HCT116 (cell line): ENCODE results near the gene FAM20C. TPM values are rescaled to one million over a fixed set of nuclear protein-coding genes. Genes with fewer than 3 reads are reported as not detected.

Experiments
- ATAC-seq: fragments of 200-7000 bp; cut with Tn5 transposase; 2 replicates; pipeline ENCODE4 v1.9.1; 2020; ENCODE audit warnings: mild to moderate bottlenecking, moderate library complexity
- BruUV-seq: library from RNA; stranded (reverse); fragments of 400-500 nt; replicated peaks from 2 replicates; lab custom pipeline; 2021; lab: Mats Ljungman, UMichigan
- CTCF ChIA-PET: fragments of 300-600 bp; sonication (Branson Sonifier 250); formaldehyde crosslinking; loops from one replicate; lab custom pipeline; 2021; ENCODE audit warnings: antibody characterized with exemption; lab: Charles Lee
- POLR2A ChIA-PET: fragments of 300-600, 350-600 bp; sonication (Branson Sonifier 250); formaldehyde crosslinking; loops from one replicate; lab custom pipeline; 2021; ENCODE audit warnings: antibody characterized with exemption; lab: Charles Lee
- RAD21 ChIA-PET, 2 experiments: fragments of 300-600 bp; sonication (Branson Sonifier 250); formaldehyde crosslinking; loops; one replicate each; lab custom pipeline; 2023; ENCODE audit warnings: low total read pairs in 2 of 2; ENCODE audit not compliant: uncharacterized antibody in 2 of 2, unreplicated experiment in 2 of 2, low non-redundant PET in 1 of 2; lab: Charles Lee
- DNase-seq: peaks from one replicate; pipeline ENCODE4 v3.0.0-alpha.2; 2010; ENCODE audit warnings: low read depth, low spot score
- H2AFZ ChIP-seq: fragments of 200-600 bp; shearing (Covaris generic), sonication (generic); 2 replicates; pipeline ENCODE4 v1.6.1; 2017; ENCODE audit warnings: low read depth, mixed run types, mixed read lengths, antibody characterized with exemption, low read length; ENCODE audit not compliant: poor library complexity, severe bottlenecking
- H3K27ac ChIP-seq: 2 replicates; pipeline ENCODE4 v1.5.1; 2012; ENCODE audit warnings: low read depth, low read length
- H3K27me3 ChIP-seq: fragments of 200-600 bp; sonication (generic); 2 replicates; pipeline ENCODE4 v1.6.1; 2016; ENCODE audit warnings: mixed run types, low read length, mixed read lengths; ENCODE audit not compliant: insufficient read depth
- H3K36me3 ChIP-seq, 2 experiments: fragments of 200-500 bp in 1 of 2; fragments of 200-600 bp in 1 of 2; sonication (Bioruptor generic) in 1 of 2; sonication (generic) in 1 of 2; 2 replicates each; pipeline versions ENCODE4 v1.5.1 to v1.6.1; 2014 to 2016; ENCODE audit warnings: low read length in 2 of 2, inconsistent platforms in 1 of 2, mixed read lengths in 1 of 2, mixed run types in 1 of 2; ENCODE audit not compliant: insufficient read depth in 2 of 2, control insufficient read depth in 1 of 2
- H3K4me1 ChIP-seq, 2 experiments: fragments of 200-600 bp in 1 of 2; sonication (generic) in 1 of 2; 2 replicates each; pipeline versions ENCODE4 v1.5.1 to v1.6.1; 2012 to 2017; ENCODE audit warnings: low read length in 2 of 2, inconsistent platforms in 1 of 2, mild to moderate bottlenecking in 1 of 2, mixed read lengths in 1 of 2, mixed run types in 1 of 2, moderate library complexity in 1 of 2; ENCODE audit not compliant: insufficient read depth in 2 of 2, control insufficient read depth in 1 of 2
- H3K4me2 ChIP-seq: fragments of 200-600 bp; sonication (generic); 2 replicates; pipeline ENCODE4 v1.6.1; 2017; ENCODE audit warnings: mixed run types, low read length, mixed read lengths
- H3K4me3 ChIP-seq, 2 experiments: fragments of 200-600 bp in 1 of 2; sonication (generic) in 1 of 2; replicated peaks in 1 of 2; 2 replicates each; pipeline ENCODE4 v1.5.1; 2011 to 2016; ENCODE audit warnings: low read length in 2 of 2, control low read depth in 1 of 2, low read depth in 1 of 2, mild to moderate bottlenecking in 1 of 2, mixed read lengths in 1 of 2, mixed run types in 1 of 2
- H3K79me2 ChIP-seq: fragments of 200-600 bp; sonication (generic); 2 replicates; pipeline ENCODE4 v1.6.1; 2017; ENCODE audit warnings: mild to moderate bottlenecking, mixed run types, low read length, moderate library complexity, mixed read lengths; ENCODE audit not compliant: insufficient read depth
- H3K9ac ChIP-seq: fragments of 200-600 bp; sonication (generic); 2 replicates; pipeline ENCODE4 v1.6.1; 2016; ENCODE audit warnings: low read length, mixed read lengths
- H3K9me2 ChIP-seq: fragments of 200-600 bp; sonication (generic), shearing (Covaris generic); 2 replicates; pipeline ENCODE4 v1.6.1; 2017; ENCODE audit warnings: mixed run types, mild to moderate bottlenecking, moderate library complexity; ENCODE audit not compliant: insufficient read depth
- H3K9me3 ChIP-seq, 2 experiments: fragments of 200-500 bp in 1 of 2; fragments of 200-600 bp in 1 of 2; sonication (Bioruptor generic) in 1 of 2; sonication (generic) in 1 of 2; 2 replicates each; pipeline ENCODE4 v1.6.1; 2014 to 2017; ENCODE audit warnings: low read length in 2 of 2, mixed read lengths in 2 of 2, inconsistent platforms in 1 of 2, low read depth in 1 of 2, mild to moderate bottlenecking in 1 of 2, mixed run types in 1 of 2, moderate library complexity in 1 of 2; ENCODE audit not compliant: control insufficient read depth in 1 of 2, insufficient read depth in 1 of 2
- H4K20me1 ChIP-seq: fragments of 200-600 bp; sonication (generic), shearing (Covaris generic); 2 replicates; pipeline ENCODE4 v1.6.1; 2017; ENCODE audit warnings: mixed run types, mild to moderate bottlenecking, moderate library complexity; ENCODE audit not compliant: insufficient read depth
- CBX3 ChIP-seq: IDR thresholded peaks from 2 replicates; pipeline ENCODE4 v1.6.1; 2012; ENCODE audit warnings: low read depth
- CEBPB ChIP-seq: IDR thresholded peaks from 2 replicates; pipeline ENCODE4 v1.6.1; 2012; ENCODE audit warnings: low read depth
- ELF1 ChIP-seq: IDR thresholded peaks from 2 replicates; pipeline ENCODE4 v1.6.1; 2012; ENCODE audit warnings: low read depth, borderline replicate concordance
- FOSL1 ChIP-seq: IDR thresholded peaks from 2 replicates; pipeline ENCODE4 v1.6.1; 2012; ENCODE audit warnings: low read depth
- JUND ChIP-seq: IDR thresholded peaks from 2 replicates; pipeline ENCODE4 v1.6.1; 2012
- POLR2AphosphoS5 ChIP-seq: IDR thresholded peaks from 2 replicates; pipeline ENCODE4 v1.6.1; 2011; ENCODE audit warnings: mild to moderate bottlenecking, low read depth, low read length, moderate library complexity
- SIN3A ChIP-seq: IDR thresholded peaks from 2 replicates; pipeline ENCODE4 v1.6.1; 2012; ENCODE audit warnings: low read depth
- ZBTB33 ChIP-seq: IDR thresholded peaks from 2 replicates; pipeline ENCODE4 v1.6.1; 2011; ENCODE audit warnings: mild to moderate bottlenecking, low read length, moderate library complexity; ENCODE audit not compliant: insufficient replicate concordance; ENCODE audit errors: extremely low read depth
- ZFX ChIP-seq: fragments of 450-650 bp; IDR thresholded peaks from 2 replicates; pipeline ENCODE4 v1.6.1; 2017
- intact Hi-C: fragments of 100-400 bp; cut with micrococcal nuclease; formaldehyde crosslinking; loops from 2 replicates; pipeline ENCODE4 v1.10.0; 2022
- total RNA-seq: library from RNA; stranded (reverse); gene quantifications from one replicate; pipeline ENCODE4 v1.2.1, GENCODE V29; 2021; ENCODE audit not compliant: unreplicated experiment
- TF ChIP-seq, protein P1 (sequence below): IDR thresholded peaks from 2 replicates; pipeline ENCODE4 v1.6.1; 2012; ENCODE audit warnings: low read depth
- TF ChIP-seq, protein P2 (sequence below): IDR thresholded peaks from 2 replicates; pipeline ENCODE4 v1.6.1; 2012
- TF ChIP-seq, protein P3 (sequence below): IDR thresholded peaks from 2 replicates; pipeline ENCODE4 v1.6.1; 2012

FAM20C gene
- total RNA-seq, 1 experiment from 2014 or later, result 27.1 TPM

DNA sequence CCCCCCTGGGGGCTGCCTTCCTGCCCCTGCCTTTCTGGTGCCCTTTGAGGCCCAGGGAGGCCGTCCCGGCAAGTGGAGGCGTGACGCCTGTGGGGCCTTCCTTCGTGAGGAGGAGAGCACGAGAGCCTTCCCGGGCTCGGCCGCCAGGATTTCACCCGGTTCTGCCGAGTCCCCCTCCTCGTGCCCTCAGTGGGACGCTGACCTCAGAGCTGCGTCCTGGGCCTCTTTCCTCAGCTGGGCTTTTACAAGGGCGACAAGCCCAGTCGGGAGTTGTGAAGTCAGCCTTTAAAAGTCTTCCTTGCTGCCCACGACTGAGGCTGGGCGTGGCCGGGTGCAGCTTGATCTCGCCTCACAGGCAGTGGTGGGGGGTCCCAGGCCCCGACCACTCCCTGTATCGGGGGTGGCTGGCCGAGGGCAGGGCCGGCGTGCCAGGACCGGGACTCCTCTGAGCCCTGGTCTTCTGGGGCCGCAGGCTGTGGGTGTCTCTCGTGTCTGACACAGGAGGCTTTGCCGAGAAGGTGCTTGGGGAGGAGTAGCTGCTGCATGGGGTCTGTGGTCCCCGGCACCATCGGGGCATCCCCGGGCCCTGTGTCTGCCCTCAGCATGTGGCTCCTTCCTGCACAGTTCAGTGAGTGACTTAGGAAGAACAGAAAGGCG, 41.8 kb downstream of the FAM20C start:
- Histone ChIP-seq H3K79me2 (no peaks in the 10 kb centered on the region), H3K9ac (no peak overlapping the region), H2AFZ (no peak overlapping the region), H3K27me3 (no peaks in the 10 kb centered on the region), H3K36me3 (no peaks in the 10 kb centered on the region), H3K4me1 (no peaks in the 10 kb centered on the region), H3K4me2 (no peak overlapping the region), H3K9me3 (peaks cover 0 to 6% of the 10 kb centered on the region in 2 experiments; a peak in 1 of 4 replicates), H3K9me2 (no peaks in the 10 kb centered on the region), H3K4me3 (no peak overlapping the region)
- intact Hi-C loops, result no loop called here
- DNase-seq (no peak), ATAC-seq (no peak)
- no TSS peak for BruUV-seq
- CTCF ChIA-PET, result no interaction called here
- POLR2A ChIA-PET, result no interaction called here
- TF ChIP-seq POLR2AphosphoS5, result no peak
- TF ChIP-seq, all 23 proteins: peak for 0
- RAD21 ChIA-PET, result no interaction called here
- H3K27ac ChIP-seq, result no peak overlapping the region
- H4K20me1 ChIP-seq, result no peaks in the 10 kb centered on the region

DNA sequence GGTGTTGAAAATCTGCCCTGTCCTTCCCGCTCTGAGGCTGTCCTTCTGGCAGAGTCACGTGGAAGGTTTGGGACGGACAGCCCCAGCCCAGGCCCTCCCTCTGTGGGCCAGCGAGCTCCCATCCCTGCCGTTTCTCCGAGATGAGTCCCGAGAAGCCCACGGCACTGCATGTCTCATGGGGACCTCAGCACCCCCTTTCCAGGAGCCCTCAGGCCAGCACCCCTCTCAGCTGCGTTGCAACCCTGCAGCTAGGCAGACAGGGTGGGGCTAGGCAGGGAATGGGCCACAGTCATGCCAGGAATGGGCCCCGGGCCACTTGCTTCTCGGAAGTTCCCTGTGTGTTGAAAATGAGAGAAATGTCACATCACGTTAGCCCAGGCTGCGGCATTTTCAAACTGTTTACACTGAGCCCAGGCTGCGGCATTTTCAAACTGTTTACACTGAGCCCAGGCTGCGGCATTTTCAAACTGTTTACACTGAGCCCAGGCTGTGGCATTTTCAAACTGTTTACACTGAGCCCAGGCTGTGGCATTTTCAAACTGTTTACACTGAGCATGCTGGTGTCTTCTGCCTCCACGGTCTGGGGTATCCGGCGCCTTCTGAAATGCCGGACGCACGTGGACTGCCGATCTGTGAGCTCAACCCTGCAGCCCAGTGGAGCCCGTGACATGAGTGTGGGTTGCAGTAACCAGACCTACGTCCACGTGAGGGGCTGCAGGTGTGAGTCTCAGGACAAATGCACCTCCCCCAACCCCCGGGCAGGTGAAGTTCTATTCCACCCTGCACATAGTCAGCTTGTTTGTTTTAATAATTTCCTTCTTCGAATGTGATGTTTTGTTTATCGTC, 42.6 kb downstream of the FAM20C start:
- Histone ChIP-seq H3K79me2 (no peaks in the 10 kb centered on the region), H2AFZ (no peak overlapping the region), H3K4me3 (no peak overlapping the region), H3K27ac (no peak overlapping the region), H3K9ac (no peak overlapping the region), H3K27me3 (no peaks in the 10 kb centered on the region), H4K20me1 (no peaks in the 10 kb centered on the region), H3K9me3 (peaks cover 0 to 6% of the 10 kb centered on the region in 2 experiments; a peak in 1 of 4 replicates), H3K36me3 (no peaks in the 10 kb centered on the region), H3K9me2 (no peaks in the 10 kb centered on the region), H3K4me2 (no peak overlapping the region), H3K4me1 (no peaks in the 10 kb centered on the region)
- RAD21 ChIA-PET, result no interaction called here
- TF ChIP-seq, protein P1, sequence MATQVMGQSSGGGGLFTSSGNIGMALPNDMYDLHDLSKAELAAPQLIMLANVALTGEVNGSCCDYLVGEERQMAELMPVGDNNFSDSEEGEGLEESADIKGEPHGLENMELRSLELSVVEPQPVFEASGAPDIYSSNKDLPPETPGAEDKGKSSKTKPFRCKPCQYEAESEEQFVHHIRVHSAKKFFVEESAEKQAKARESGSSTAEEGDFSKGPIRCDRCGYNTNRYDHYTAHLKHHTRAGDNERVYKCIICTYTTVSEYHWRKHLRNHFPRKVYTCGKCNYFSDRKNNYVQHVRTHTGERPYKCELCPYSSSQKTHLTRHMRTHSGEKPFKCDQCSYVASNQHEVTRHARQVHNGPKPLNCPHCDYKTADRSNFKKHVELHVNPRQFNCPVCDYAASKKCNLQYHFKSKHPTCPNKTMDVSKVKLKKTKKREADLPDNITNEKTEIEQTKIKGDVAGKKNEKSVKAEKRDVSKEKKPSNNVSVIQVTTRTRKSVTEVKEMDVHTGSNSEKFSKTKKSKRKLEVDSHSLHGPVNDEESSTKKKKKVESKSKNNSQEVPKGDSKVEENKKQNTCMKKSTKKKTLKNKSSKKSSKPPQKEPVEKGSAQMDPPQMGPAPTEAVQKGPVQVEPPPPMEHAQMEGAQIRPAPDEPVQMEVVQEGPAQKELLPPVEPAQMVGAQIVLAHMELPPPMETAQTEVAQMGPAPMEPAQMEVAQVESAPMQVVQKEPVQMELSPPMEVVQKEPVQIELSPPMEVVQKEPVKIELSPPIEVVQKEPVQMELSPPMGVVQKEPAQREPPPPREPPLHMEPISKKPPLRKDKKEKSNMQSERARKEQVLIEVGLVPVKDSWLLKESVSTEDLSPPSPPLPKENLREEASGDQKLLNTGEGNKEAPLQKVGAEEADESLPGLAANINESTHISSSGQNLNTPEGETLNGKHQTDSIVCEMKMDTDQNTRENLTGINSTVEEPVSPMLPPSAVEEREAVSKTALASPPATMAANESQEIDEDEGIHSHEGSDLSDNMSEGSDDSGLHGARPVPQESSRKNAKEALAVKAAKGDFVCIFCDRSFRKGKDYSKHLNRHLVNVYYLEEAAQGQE, result no peak
- TF ChIP-seq POLR2AphosphoS5 (no peak), CBX3 (no peak), ZFX (no peak), ELF1 (no peak), SIN3A (no peak), JUND (no peak), FOSL1 (no peak), CEBPB (no peak), ZBTB33 (no peak)
- TF ChIP-seq, protein P2, sequence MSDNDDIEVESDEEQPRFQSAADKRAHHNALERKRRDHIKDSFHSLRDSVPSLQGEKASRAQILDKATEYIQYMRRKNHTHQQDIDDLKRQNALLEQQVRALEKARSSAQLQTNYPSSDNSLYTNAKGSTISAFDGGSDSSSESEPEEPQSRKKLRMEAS, result no peak
- TF ChIP-seq, protein P3, sequence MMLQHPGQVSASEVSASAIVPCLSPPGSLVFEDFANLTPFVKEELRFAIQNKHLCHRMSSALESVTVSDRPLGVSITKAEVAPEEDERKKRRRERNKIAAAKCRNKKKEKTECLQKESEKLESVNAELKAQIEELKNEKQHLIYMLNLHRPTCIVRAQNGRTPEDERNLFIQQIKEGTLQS, result no peak
- DNase-seq (no peak), ATAC-seq (no peak)
- CTCF ChIA-PET, result no interaction called here
- BruUV-seq, result no TSS peak
- intact Hi-C loops, result no loop called here
- POLR2A ChIA-PET, result no interaction called here
